Kidney glomerular epithelial cell (primary cell): ENCODE results near the gene ZFYVE1.
"Not testable (repeated sequence)": the region's sequence is repeated elsewhere in the genome, so short reads cannot be mapped to it uniquely, and the experiment has no call there.

Experiments
- DNase-seq: peaks from one replicate; lab custom pipeline; 2025; lab: John Stamatoyannopoulos, UW

ZFYVE1 gene, protein sequence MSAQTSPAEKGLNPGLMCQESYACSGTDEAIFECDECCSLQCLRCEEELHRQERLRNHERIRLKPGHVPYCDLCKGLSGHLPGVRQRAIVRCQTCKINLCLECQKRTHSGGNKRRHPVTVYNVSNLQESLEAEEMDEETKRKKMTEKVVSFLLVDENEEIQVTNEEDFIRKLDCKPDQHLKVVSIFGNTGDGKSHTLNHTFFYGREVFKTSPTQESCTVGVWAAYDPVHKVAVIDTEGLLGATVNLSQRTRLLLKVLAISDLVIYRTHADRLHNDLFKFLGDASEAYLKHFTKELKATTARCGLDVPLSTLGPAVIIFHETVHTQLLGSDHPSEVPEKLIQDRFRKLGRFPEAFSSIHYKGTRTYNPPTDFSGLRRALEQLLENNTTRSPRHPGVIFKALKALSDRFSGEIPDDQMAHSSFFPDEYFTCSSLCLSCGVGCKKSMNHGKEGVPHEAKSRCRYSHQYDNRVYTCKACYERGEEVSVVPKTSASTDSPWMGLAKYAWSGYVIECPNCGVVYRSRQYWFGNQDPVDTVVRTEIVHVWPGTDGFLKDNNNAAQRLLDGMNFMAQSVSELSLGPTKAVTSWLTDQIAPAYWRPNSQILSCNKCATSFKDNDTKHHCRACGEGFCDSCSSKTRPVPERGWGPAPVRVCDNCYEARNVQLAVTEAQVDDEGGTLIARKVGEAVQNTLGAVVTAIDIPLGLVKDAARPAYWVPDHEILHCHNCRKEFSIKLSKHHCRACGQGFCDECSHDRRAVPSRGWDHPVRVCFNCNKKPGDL

DNA sequence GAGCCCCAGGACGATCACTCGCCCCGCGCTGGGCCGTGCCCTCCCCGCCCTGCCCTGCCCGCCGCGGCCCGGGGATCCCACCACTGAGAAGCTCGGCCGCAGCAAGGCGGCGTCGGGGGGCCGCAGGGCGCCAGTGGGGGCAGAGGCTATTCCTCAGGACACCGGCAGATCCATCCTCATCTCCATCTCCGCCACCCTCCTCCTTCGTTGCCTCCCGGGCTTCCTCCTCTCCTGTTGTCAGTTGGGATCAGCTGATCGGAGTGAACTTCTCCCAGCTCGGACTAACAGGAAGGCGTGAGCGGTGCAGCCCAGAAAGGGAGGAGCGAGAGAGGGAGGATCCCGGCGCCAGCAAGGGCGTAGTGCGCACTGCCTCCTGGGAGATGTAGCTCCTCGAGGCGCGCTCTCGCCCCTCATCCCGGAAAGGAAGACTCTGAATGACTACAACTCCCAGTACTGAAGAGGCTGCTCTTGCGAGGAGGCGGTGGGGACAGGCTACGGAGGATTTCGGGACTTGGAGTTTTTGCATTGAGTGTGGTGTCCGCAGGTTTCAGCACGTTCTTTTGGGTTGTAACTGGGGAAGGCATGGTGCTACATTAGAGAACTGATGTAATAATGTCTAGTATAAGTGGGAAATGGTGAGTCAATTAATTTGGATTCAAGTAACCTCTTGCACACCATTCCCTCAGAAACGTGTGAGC, at the start of gene ZFYVE1:
TSS of gene ZFYVE1 (minus strand) at position 262 of the 698 bp plus-strand sequence. CDS start 2,598 bp downstream, outside the sequence.
- peak; percentile 98 for DNase-seq

DNA sequence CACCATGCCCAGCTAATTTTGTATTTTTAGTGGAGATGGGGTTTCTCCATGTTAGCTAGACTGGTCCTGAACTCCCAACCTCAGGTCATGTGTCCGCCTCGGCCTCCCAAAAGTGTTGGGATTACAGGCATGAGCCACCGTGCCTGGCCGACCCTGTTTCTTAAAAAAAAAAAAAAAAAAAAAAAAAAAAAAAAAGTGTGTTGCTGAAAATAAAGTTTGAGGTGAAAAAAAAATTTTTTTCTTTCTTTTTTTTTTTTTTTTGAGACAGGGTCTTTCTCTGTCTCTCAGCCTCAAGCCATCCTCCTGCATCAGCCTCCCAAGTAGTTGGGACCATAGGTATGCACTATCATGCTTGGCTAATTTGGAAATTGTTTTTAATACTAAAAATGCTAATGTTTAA, 42.7 kb upstream of the ZFYVE1 start:
- DNase-seq = no peak

DNA sequence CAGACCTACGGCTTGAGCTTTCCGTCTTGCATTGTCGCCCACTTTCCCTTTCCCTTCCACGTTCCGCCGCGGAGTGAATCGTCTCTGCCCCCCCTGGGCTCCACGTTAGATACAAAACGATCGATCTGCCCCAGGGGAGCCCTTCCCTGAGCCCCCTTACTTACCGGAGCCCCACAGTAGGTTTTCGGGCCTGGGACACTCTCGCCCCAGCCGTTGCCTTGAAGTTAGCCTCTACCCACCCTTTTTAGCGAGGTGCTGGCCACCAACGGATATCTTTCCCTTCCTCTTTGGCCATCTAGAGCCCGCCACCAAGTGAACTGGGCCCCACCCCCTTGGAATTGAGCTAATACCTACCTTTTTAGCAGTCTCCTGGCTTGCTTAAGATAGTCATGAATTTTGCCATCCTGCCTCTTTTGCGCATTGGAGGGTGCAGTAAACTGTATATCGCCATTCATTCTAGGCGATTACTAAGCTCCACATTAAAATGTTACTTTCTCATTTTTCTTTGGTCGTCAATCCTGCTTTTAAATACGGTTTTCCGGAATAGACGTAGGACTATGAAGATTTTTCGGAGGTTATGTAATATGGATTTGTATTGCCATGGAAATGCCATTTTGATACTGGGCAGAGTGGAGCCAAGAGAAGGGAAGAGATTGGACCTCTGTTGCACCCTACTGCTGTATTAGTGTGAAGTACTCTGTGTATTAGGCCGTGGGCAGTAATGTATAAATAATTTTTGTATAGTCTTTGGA, 32.2 kb upstream of the ZFYVE1 start:
- peak; percentile 40 for DNase-seq

DNA sequence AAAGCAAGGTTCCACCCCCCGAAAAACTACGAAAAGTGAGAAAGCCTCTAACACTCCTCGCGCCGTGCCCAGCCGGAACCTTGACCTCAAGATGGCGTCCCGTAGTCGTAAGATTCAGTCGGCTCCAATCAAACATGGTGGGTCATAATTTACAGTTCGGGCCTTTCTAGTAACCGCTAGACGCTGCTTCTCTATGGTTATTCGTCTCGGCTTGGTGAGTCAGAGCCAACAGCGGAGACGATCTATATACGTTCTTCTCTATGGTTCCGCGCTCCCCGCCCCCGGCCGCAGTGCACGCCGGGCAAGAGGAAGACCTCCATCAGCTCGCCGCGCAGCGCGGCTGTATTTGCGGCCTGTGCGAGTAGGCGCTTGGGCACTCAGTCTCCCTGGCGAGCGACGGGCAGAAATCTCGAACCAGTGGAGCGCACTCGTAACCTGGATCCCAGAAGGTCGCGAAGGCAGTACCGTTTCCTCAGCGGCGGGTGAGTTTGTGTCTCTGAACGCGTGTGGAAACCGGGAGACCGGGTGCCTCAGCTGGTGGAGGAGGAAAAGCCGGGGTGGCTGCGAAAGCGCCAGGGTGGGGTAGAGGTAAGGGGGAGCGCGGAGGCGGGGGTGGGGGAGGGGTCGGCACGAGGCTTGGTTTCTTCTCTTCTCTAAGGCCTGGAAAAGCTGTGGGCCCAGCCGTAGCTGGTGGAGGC, 31.5 kb upstream of the ZFYVE1 start, which contains the start of gene RBM25:
TSS of gene RBM25 (plus strand) at position 311 of the 698 bp plus-strand sequence. CDS start 13,108 bp downstream, outside the sequence.
- DNase-seq = peak; percentile 96

DNA sequence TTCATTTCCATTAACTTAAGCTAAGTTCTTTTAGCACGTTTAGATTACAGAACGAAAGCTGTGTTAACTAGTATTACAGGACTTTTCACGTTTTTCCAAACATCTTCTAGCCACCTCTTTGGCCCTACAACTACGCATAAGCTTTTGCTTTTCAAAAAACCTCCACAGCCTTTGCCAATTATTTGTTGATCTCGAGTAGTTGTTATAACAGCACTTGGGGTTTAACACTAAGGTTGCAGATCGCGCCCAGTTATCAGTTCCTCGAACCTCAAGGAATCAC, 31.0 kb upstream of the ZFYVE1 start:
- DNase-seq = no peak

DNA sequence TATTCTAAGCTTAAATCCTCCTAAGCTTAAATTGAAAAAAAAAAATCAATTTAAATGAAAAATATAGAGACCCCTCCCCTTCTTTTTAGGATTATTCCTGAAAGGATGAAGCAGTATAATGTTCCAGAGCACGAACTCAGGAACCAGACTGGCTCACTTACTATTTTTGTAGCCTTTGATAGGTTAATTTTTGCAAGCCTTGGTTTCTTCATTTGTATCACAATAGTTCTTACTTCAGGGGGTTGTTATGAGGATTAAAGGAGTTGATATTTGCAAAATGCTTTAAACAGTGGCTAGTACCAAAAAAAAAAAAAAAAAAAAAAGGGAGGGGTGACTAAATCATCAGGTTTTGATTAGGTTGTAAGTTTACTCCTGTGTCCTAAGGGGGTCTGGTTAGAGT, 28.3 kb upstream of the ZFYVE1 start:
- no peak for DNase-seq

DNA sequence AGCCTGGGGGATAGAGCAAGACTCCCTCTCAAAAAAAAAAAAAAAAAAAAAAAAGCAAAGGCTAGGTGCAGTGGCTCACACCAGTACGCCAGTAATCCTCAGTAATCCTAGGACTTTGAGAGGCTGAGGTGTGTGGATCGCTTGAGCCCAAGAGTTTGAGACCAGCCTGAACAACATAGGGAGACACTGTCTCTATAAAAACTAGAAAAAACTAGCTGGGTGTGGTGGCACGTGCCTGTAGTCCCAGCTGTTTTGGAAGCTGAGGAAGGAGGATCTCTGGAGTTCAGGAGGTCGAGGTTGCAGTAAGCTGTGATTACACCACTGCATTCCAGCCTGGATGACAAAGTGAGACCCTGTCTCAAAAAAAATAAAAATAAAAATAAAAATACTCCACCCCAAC, 22.5 kb upstream of the ZFYVE1 start:
- no peak for DNase-seq

DNA sequence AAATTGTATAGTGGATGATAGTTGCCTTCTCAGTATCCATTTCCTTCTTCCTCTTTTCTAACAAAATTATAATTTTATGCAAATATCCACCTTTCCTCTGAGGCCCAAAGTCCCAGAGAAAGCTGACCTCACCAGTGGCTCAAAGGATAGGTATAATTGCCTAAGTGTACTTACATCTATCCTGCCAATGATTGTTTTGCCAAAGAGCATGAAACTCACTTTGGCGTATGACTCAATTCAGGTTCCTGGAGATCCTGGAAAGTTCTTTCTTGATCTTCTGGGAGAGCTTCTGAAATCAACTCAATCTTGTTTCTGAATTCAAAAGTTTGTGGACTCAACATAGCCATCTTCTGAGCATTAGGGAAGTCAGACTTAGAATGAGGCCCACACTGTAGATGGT, 20.9 kb upstream of the ZFYVE1 start:
- no peak for DNase-seq

DNA sequence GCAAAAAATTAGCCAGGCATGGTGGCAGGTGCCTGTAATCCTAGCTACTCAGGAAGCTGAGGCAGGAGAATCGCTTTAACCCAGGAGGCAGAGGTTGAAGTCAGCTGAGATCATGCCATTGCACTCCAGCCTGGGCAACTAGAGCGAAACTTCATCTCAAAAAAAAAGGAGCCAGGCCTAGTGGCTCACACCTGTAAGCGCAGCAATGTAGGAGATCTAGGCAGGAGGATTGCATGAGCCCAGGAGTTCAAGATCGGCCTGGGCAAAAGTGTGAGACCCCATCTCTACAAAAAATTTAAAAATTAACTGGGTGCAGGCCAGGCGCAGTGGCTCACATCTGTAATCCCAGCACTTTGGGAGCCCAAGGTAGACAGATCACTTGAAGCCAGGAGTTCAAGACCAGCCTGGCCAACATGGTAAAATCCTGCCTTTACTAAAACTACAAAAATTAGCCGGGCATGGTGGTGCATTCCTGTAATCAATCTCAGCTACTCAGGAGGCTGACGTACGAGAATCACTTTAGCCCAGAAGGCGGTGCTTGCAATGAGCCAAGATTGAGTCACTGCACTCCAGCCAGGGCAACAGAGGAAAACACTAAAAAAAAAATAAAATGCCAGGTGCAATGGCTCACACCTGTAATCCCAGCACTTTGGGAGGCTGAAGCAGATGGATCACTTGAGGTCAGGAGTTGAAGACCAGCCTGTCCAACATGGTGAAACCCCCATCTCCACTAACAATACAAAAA, 10.0 kb upstream of the ZFYVE1 start:
- DNase-seq = peak; percentile 7

DNA sequence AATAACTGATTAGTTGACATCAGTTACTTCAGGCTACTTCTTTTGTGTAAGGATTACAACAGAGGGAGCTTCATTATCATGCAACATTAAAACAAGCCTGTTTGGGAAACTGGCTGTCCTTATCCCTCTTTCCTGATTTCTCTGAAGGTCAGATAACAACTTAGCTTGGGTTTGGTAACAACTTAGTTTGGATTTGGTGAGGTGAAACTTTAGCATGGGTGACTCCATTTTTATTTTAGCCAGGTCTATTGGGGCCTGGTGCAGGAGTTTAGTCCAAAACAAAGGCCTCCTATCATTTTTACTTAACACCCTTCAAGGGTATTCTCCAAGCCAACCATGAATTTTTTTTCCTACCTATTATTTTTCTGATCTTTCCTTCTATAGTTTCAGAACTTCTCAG, 1.1 kb upstream of the ZFYVE1 start:
- no peak for DNase-seq

DNA sequence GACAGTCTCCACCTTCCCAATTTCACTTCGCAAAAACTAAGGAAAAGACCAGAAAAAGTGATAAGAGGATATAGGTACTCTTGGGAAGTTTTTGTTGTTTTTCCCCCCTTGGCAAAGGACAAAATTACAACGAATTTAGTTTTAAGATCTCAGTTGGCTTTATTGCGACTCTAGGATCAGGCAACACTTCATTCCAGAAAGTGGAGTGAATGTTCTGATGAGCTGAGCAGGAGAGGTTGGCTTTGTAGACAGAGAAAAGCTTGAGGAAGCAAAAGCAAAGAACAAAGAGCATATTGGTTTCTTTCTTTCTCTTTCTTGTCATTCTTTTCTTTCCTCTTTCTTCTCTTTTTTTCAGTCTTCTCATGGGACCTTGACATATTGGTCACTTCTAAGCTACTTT, 640 bp upstream of the ZFYVE1 start:
- peak; percentile 64 for DNase-seq

DNA sequence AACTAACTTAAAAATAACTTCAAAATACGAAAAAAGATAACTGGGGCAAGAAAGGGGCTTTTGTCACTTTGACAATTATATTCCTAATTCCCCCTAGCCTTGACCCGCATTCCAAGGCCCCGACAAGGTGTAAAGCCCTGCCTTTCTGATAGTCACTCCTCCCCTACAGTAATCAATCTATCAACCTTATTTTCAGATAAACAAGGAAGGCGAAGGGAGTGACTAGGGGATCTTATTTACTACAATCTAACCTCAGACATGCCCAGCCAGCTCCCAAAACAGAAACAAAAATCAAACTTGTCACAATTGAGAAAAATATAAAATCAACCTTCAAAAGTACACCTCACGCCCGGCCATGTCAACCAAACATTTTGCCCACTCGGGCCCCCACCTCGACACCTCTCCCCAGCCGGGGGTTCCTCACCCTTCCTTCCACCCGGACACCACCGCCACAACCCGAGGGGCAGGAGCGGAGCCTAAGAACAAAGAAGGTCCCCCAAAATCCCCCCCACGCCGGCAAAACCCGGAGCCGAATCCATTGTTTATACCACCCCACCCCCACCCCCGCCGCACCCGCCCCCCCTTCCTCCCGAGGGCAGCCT, 562 bp downstream of the ZFYVE1 start:
- DNase-seq = no peak

DNA sequence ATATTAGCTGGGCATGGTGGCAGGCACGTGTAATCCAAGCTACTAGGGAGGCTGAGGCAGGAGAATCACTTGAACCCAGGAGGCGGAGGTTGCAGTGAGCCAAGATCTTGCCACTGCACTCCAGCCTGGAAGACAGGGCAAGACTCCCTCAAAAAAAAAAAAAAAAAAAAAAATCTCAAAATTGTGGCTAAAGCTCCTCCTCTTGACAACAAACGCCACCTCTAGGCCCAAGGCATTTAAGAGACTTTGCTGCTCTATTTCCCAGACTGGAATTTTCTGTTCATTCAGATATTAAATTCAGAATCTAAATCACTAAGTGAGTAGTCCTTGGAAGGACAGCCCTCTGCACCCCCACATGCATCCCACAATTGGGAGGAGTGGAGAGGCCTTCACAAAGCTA, 1.4 kb downstream of the ZFYVE1 start:
- DNase-seq = no peak

DNA sequence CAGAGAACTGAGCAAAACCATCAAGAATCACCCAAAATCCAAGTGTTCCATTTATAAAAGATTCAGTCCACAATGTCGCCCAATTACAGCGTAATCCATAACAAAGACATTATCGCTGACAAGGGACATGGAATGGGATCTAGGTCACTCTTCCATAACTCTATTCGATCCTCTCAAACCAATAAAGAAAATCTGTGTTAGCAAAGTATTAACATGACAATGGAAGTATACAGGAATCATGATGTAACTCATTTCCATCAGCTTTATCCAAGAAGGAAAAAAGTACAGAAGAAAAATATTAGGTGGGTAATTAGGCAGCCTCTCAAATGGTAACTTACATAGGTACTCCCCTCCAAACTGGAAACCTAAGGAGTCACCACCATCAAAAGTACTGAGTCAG, 4.9 kb downstream of the ZFYVE1 start:
- no peak for DNase-seq

DNA sequence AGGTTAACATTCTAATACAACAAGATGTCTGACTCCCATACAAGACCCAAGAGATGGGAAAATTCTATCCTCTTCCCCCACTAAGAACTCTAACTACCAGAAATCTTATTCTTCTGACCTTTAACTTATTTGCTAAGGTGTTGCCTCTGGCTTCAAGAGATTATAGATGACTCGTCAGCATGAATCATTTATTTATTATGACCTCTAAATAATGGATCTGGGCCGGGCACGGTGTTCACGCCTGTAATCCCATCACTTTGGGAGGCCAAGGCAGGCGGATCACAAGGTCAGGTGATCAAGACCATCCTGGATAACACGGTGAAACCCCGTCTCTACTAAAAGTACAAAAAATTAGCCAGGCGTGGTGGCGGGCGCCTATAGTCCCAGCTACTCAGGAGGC, 10.9 kb downstream of the ZFYVE1 start:
- DNase-seq = not testable (repeated sequence)

DNA sequence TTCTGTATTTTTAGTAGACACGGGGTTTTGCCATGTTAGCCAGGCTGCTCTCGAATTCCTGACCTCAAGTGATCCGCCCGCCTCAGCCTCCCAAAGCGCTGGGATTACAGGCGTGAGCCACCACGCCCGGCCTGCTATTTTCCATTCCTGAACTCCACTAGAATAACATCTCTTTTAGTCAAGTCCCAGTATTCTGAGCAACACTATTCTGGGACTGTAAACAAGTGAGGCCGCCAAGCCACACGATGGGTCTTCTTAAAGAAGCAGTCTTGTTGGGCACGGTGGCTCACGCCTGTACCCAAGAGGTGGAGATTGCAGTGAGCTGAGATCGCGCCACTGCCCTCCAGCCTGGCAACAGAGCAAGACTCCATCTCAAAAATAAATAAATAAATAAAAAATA, 11.4 kb downstream of the ZFYVE1 start:
- not testable (repeated sequence) for DNase-seq

DNA sequence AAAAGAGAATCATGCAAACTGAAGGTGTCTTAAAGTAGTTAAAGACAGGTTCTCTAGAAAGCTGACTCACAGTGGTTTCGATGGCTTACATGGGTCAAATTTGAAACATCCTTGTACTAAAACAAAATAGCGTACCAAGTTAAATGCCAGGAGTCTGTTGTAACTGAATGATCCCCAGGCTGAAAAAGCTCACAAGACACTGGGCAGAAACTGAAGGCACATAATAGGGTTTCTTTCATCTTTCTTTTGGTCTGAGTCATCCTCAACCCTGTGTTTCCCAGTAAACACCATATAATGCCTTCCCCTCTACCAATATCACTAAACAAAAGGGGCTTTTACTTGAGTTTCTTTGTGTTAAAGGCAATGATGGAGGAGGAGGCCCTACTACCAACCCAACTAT, 12.8 kb downstream of the ZFYVE1 start:
- no peak for DNase-seq

DNA sequence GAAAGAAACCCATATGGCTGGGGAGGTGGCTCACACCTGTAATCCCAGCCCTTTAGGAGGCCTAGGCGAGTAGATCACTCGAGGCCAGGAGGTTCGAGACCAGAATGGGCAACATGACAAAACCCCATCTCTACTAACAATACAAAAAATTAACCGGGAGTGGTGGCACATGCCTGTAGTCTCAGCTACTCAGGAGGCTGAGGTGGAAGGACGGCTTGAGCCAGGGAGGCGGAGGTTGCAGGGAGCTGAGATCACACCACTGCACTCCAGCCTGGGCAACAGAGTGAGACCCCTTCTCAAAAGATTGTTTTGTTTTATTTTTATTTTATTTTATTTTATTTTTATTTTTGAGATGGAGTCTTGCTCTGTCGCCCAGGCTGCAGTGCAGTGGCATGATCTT, 15.7 kb downstream of the ZFYVE1 start:
- DNase-seq = not testable (repeated sequence)

DNA sequence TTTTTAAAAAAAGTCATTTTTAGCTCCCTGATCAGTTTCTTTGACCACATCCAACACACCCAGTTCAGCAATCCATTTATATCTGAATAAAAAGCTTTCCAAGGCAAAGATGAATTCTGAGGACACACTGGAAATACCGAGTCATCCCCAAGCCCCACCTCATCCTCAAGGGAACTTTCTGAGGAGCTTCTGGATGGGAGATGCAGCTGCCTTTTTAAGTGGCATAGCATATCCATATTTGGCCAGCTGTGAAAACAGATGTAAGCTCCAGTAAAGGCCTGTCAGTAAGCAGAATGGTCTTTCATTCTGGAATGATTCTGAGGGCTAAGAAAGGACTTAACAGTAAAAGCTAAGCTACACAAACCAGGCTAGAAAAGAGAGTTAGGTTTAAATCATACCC, 18.4 kb downstream of the ZFYVE1 start:
- DNase-seq = no peak

DNA sequence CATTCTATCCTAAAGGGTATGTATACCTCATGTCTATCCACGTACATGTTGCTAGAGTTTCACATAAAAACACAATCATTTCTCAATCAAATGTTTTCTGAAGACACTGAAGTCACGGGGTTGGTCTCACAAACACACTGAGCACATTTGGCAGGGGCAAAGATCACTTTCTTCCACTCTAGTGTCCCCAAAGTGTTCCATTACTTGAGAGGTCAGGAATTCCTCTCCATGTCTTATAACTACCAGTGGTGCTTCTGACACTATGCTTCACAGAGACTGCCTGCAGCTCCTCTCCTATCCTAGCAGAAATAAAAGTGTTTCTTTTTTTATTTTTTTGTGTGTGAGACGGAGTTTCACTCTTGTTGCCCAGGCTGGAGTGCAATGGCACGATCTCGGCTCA, 19.1 kb downstream of the ZFYVE1 start:
- DNase-seq = no peak
